Suprapubic skin (tissue), 4 donors: ENCODE data around the gene CDCA7L.

ENCODE experiments used
- CTCF ChIP-seq, 2 donors: fragments of 200-600 bp in 1 of 2; fragments of 450-650 bp in 1 of 2; sonication (generic) in 1 of 2; IDR thresholded peaks; one replicate each; pipeline ENCODE4 v1.5.1; 2016 to 2019; ENCODE audit warnings: antibody characterized with exemption in 2 of 2, mild to moderate bottlenecking in 1 of 2, moderate library complexity in 1 of 2
- EP300 ChIP-seq: sonication (generic); formaldehyde crosslinking; IDR thresholded peaks from one replicate; pipeline ENCODE4 v1.6.1; 2017; ENCODE audit warnings: antibody characterized with exemption
- POLR2A ChIP-seq, 2 donors: fragments of 450-650 bp; IDR thresholded peaks; one replicate each; pipeline ENCODE4 v1.6.1; 2017; ENCODE audit warnings: antibody characterized with exemption in 2 of 2, mild to moderate bottlenecking in 2 of 2, moderate library complexity in 2 of 2
- POLR2AphosphoS5 ChIP-seq, 3 donors: sonication (generic); formaldehyde crosslinking; IDR thresholded peaks; one replicate each; pipeline ENCODE4 v1.6.1; 2017; ENCODE audit warnings: antibody characterized with exemption in 3 of 3

GRCh38 chr7:21981524-21981923, 35.8 kb upstream of the CDCA7L start:
- no peak for TF ChIP-seq CTCF (IDR thresholded peaks at IDR 0.05)
- TF ChIP-seq POLR2AphosphoS5 (IDR thresholded peaks at IDR 0.05): no peak
- no peak for TF ChIP-seq POLR2A (IDR thresholded peaks at IDR 0.05)
- TF ChIP-seq EP300: no peak
